ENCODE measurements around the gene RANBP9.

DNA sequence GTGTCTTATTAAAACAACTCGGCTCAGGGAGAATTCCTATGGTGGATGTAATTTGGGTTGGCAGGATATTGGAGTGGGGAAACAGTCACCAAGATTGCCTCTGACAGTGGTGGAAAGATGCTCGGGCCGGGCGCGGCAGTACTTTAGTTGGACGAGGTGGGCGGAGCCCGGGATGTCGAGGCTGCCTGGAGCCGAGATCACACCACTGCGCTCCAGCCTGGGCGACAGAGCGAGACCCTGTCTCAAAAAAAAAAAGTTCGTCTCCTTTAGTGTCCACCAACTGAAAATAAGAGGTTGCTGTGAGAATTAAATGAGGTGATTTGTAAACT is 95.9 kb downstream of the RANBP9 start:
- TF ChIP-seq GATA2 (CRISPR knock-in tag; IDR thresholded peaks at IDR 0.05): no peak
- no peak for TF ChIP-seq MAZ (CRISPR knock-in tag; conservative IDR thresholded peaks at IDR 0.05 in 1 of 2, IDR thresholded peaks at IDR 0.05 in 1 of 2)
- no peak for TF ChIP-seq IRF1 (CRISPR knock-in tag; IDR thresholded peaks at IDR 0.05; ENCODE audit: borderline replicate concordance)
- no peak for TF ChIP-seq GABPA (tag; conservative IDR thresholded peaks at IDR 0.05; ENCODE audit: low read depth)
- TF ChIP-seq ZBTB33 (CRISPR knock-in tag; IDR thresholded peaks at IDR 0.05): no peak
- no peak for TF ChIP-seq TRIM24 (IDR thresholded peaks at IDR 0.05)
- TF ChIP-seq TAF1 (IDR thresholded peaks at IDR 0.05; ENCODE audit: control insufficient read depth, extremely low read depth, insufficient read depth, low read length, severe bottlenecking): no peak

Data from K562 (cell line).